Esophagus muscularis mucosa (tissue), 4 donors: ENCODE data around the gene OSBPL10. TPM values are rescaled to one million over a fixed set of nuclear protein-coding genes. Genes with fewer than 3 reads are reported as not detected.

ENCODE experiments used
- DNase-seq: peaks from one replicate; pipeline ENCODE4 v3.0.0-alpha.2; 2017; ENCODE audit errors: extremely low spot score
- H3K27ac ChIP-seq, 4 donors: fragments of 200-600 bp; sonication (generic); replicated peaks in 1 of 4; 1 replicate in 3 of 4; 2 replicates in 1 of 4; pipeline ENCODE4 v1.5.1; 2016 to 2019; ENCODE audit warnings: mild to moderate bottlenecking in 1 of 4
- H3K27me3 ChIP-seq, 4 donors: fragments of 200-600 bp; sonication (generic); one replicate each; pipeline versions ENCODE4 v1.5.1 to v1.6.0; 2016 to 2019
- H3K36me3 ChIP-seq, 4 donors: fragments of 200-600 bp; sonication (generic); one replicate each; pipeline ENCODE4 v1.5.1; 2016 to 2019
- H3K4me1 ChIP-seq, 4 donors: fragments of 200-600 bp; sonication (generic); one replicate each; pipeline ENCODE4 v1.5.1; 2016 to 2019
- H3K4me3 ChIP-seq, 4 donors: fragments of 200-600 bp; sonication (generic); 1 replicate in 2 of 4; 2 replicates in 2 of 4; pipeline ENCODE4 v1.5.1; 2016 to 2019; ENCODE audit warnings: mild to moderate bottlenecking in 4 of 4, moderate library complexity in 1 of 4
- H3K9me3 ChIP-seq, 4 donors: fragments of 200-600 bp; sonication (generic); 1 replicate in 3 of 4; 2 replicates in 1 of 4; pipeline ENCODE4 v1.5.1; 2016 to 2019
- EP300 ChIP-seq: sonication (generic); formaldehyde crosslinking; IDR thresholded peaks from one replicate; pipeline ENCODE4 v1.6.1; 2017; ENCODE audit warnings: antibody characterized with exemption
- POLR2A ChIP-seq: fragments of 450-650 bp; IDR thresholded peaks from one replicate; pipeline ENCODE4 v1.6.1; 2017; ENCODE audit warnings: antibody characterized with exemption, moderate library complexity, mild to moderate bottlenecking, low read depth
- POLR2AphosphoS5 ChIP-seq, 2 donors: sonication (generic); formaldehyde crosslinking; IDR thresholded peaks; one replicate each; pipeline ENCODE4 v1.6.1; 2017; ENCODE audit warnings: antibody characterized with exemption in 2 of 2
- WGBS: methylation state at CpG from one replicate; pipeline ENCODE4 v1.1.5; 2018; 5-methylcytosine and 5-hydroxymethylcytosine counted together
- intact Hi-C: fragments of 100-400 bp; cut with DNase I; formaldehyde crosslinking; loops from one replicate; pipeline ENCODE4 v1.15.1; 2023
- total RNA-seq, 4 donors: library from RNA; depleted of rRNA; stranded (reverse); fragments of >200 nt; gene quantifications; one replicate each; pipeline versions ENCODE4 v1.1.0 to v1.2.1, GENCODE V29; 2016
- TF ChIP-seq, protein P1 (sequence below), 3 experiments: fragments of 200-600 bp in 2 of 3; fragments of 450-650 bp in 1 of 3; sonication (generic) in 2 of 3; IDR thresholded peaks; one replicate each; pipeline ENCODE4 v1.5.1; 2017 to 2019; ENCODE audit warnings: antibody characterized with exemption in 3 of 3, mild to moderate bottlenecking in 2 of 3, moderate library complexity in 1 of 3

Gene OSBPL10
- total RNA-seq, 4 donors from 2014 or later: 6.3 to 12.2 (median 7.6) TPM

DNA sequence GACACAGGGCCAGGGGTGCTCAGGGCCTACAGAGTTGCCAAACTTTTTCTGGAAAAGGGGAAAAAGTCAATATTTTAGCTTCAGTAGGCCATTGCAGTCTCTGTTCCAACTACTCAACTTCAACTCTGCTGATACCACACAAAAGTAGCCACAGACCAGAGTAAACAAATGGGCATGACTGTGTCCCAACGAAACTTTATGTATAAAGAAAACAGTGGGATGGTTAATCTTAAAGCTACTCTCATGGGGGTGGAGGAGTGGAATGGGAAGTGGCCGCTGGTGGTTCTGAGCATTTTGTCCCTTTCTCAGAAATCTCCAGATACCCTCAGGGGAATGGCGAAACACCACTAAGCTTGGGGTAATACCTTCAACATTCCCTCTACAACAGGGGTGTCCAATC is 69.9 kb downstream of the OSBPL10 start:
- Histone ChIP-seq H3K4me1 (peaks cover 0 to 5% (median 1%) of the 10 kb centered on the region in 4 donors), H3K27me3 (no peaks in the 10 kb centered on the region), H3K27ac (no peak overlapping the region), H3K4me3 (no peak overlapping the region), H3K9me3 (no peaks in the 10 kb centered on the region), H3K36me3 (no peaks in the 10 kb centered on the region)
- TF ChIP-seq POLR2AphosphoS5 (IDR thresholded peaks at IDR 0.05) (no peak), POLR2A (no peak), EP300 (no peak)
- TF ChIP-seq, protein P1, sequence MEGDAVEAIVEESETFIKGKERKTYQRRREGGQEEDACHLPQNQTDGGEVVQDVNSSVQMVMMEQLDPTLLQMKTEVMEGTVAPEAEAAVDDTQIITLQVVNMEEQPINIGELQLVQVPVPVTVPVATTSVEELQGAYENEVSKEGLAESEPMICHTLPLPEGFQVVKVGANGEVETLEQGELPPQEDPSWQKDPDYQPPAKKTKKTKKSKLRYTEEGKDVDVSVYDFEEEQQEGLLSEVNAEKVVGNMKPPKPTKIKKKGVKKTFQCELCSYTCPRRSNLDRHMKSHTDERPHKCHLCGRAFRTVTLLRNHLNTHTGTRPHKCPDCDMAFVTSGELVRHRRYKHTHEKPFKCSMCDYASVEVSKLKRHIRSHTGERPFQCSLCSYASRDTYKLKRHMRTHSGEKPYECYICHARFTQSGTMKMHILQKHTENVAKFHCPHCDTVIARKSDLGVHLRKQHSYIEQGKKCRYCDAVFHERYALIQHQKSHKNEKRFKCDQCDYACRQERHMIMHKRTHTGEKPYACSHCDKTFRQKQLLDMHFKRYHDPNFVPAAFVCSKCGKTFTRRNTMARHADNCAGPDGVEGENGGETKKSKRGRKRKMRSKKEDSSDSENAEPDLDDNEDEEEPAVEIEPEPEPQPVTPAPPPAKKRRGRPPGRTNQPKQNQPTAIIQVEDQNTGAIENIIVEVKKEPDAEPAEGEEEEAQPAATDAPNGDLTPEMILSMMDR (IDR thresholded peaks at IDR 0.05): no peak
- WGBS: 94% methylated on average over 3 of the region's 3 CpGs
- no peak for DNase-seq
- intact Hi-C loops: no loop called here

DNA sequence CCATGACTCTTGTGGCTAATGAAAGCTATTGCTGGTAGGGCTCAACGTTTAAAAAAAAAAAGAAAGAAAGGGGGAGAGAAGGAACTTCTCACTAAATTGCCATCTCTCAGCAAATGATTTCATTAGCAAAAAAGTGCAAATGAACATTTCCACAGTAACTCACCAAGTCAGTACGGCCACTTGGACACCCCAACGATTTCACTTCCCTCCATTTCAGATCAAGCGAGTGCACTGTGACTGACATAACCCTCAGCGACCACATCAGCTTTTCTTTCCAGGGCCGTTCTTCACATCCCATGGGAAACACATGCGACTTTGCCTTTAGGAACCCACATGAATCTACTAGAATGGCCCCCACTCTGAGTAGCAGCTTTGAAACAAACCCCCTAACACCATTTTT is 71.6 kb downstream of the OSBPL10 start:
- H3K9me3 ChIP-seq: no peaks in the 10 kb centered on the region
- WGBS: 91% methylated on average over 7 of the region's 7 CpGs
- no peaks in the 10 kb centered on the region for H3K36me3 ChIP-seq
- no peaks in the 10 kb centered on the region for H3K27me3 ChIP-seq
- peaks cover 0 to 5% (median 2%) of the 10 kb centered on the region in 4 donors for H3K4me1 ChIP-seq
- no peak for DNase-seq
- TF ChIP-seq EP300 (no peak), POLR2AphosphoS5 (IDR thresholded peaks at IDR 0.05) (no peak), POLR2A (no peak)
- TF ChIP-seq, protein P1 (IDR thresholded peaks at IDR 0.05): no peak
- no peak overlapping the region for H3K27ac ChIP-seq
- H3K4me3 ChIP-seq: no peak overlapping the region
- intact Hi-C loops: no loop called here

DNA sequence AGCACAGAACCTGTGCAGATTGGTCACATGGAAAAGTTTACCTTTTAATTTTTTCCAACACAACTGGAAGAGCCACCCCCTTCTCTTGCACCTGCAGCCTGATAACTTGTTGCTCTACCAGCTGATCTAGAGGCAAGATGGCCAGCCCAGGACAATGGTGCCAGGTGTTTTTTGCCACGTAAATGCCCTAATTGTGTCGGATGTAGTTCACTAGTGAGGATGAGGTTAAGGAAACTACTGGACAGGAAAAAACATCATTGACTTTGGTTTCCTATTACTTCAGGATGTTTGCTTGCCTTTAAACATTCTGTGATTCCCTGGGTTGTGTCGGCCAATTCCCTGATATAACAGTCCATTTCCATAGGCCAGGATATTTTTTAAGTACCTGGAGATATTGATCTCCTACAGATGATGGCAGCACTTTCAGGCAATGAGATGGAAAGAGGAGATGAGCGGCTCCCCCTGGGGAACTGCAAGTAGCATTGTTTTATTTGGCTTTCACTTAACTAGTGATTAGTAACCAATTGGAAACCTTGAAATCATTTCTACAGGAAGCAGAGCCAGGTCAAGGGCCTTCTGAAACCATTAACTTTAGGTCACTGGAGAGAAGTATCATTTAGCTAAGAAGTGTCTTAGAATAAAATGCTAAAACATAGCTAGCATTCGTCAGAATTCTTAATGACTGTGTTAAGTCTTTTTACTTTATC is 72.5 kb downstream of the OSBPL10 start:
- WGBS: 79% methylated on average over 5 of the region's 5 CpGs
- TF ChIP-seq, protein P1 (IDR thresholded peaks at IDR 0.05): no peak
- TF ChIP-seq EP300 (no peak), POLR2A (no peak), POLR2AphosphoS5 (IDR thresholded peaks at IDR 0.05) (no peak)

DNA sequence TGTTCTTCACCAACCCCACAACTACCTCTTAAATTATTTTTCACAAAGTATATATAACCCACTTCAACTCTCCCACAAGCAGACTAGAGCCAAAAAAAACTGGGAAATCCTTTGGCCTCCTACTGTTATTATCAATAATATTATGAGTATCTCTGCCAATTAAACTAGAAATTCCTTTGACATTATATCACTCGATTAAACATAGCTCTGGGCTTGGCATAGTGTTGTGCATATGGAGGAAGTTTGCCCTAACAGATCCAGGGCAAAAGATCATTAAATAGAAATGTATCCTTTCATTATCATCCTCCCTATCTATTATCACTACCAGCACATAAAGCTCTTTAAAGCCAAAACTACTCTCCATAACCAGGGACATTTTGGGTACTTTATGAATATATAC is 74.9 kb downstream of the OSBPL10 start:
- no peak for TF ChIP-seq POLR2A
- no peak for TF ChIP-seq POLR2AphosphoS5 (IDR thresholded peaks at IDR 0.05)
- TF ChIP-seq, protein P1 (IDR thresholded peaks at IDR 0.05): no peak
- no peak for TF ChIP-seq EP300
- Histone ChIP-seq H3K36me3 (no peaks in the 10 kb centered on the region), H3K4me1 (peaks cover 0 to 5% (median 2%) of the 10 kb centered on the region in 4 donors), H3K4me3 (no peak overlapping the region), H3K27me3 (no peaks in the 10 kb centered on the region), H3K27ac (no peak overlapping the region), H3K9me3 (no peaks in the 10 kb centered on the region)
- DNase-seq: no peak
- intact Hi-C loops: no loop called here
- WGBS: 67% methylated on average over 1 of the region's 1 CpG

More for the DNA sequence above, 72.5 kb downstream of the OSBPL10 start:
- intact Hi-C loops: no loop called here
- H3K36me3 ChIP-seq: no peaks in the 10 kb centered on the region
- no peaks in the 10 kb centered on the region for H3K27me3 ChIP-seq
- no peak overlapping the region for H3K4me3 ChIP-seq
- peaks cover 0 to 5% (median 2%) of the 10 kb centered on the region in 4 donors for H3K4me1 ChIP-seq
- H3K27ac ChIP-seq: no peak overlapping the region
- no peaks in the 10 kb centered on the region for H3K9me3 ChIP-seq
- no peak for DNase-seq
